IPS-NIHi7 (cell line): Measurements from ENCODE around the gene FUT7.

Experiments used
- DNase-seq: peaks from one replicate; pipeline ENCODE4 v3.0.0; 2012; ENCODE audit warnings: mixed read lengths; ENCODE audit errors: extremely low spot score

The FUT7 gene

GRCh38 chr9:137049544-137050449 is 17.9 kb upstream of the FUT7 start:
- DNase-seq: peak; percentile 80

GRCh38 chr9:137048655-137049543 is 17.0 kb upstream of the FUT7 start:
- DNase-seq: peak; percentile 66

GRCh38 chr9:137046088-137046787 is 14.3 kb upstream of the FUT7 start, which contains the start of gene NPDC1:
Gene NPDC1 (minus strand): TSS chr9:137046177. CDS start chr9:137045989, 188 bp downstream.
- DNase-seq: peak; percentile 94

GRCh38 chr9:137045294-137046087 is 13.6 kb upstream of the FUT7 start:
- peak; percentile 54 for DNase-seq

GRCh38 chr9:137044502-137045177 is 12.8 kb upstream of the FUT7 start:
- no peak for DNase-seq

- DNase-seq: no peak
Measured at GRCh38 chr9:137044037-137044436, 12.1 kb upstream of the FUT7 start.

DNA sequence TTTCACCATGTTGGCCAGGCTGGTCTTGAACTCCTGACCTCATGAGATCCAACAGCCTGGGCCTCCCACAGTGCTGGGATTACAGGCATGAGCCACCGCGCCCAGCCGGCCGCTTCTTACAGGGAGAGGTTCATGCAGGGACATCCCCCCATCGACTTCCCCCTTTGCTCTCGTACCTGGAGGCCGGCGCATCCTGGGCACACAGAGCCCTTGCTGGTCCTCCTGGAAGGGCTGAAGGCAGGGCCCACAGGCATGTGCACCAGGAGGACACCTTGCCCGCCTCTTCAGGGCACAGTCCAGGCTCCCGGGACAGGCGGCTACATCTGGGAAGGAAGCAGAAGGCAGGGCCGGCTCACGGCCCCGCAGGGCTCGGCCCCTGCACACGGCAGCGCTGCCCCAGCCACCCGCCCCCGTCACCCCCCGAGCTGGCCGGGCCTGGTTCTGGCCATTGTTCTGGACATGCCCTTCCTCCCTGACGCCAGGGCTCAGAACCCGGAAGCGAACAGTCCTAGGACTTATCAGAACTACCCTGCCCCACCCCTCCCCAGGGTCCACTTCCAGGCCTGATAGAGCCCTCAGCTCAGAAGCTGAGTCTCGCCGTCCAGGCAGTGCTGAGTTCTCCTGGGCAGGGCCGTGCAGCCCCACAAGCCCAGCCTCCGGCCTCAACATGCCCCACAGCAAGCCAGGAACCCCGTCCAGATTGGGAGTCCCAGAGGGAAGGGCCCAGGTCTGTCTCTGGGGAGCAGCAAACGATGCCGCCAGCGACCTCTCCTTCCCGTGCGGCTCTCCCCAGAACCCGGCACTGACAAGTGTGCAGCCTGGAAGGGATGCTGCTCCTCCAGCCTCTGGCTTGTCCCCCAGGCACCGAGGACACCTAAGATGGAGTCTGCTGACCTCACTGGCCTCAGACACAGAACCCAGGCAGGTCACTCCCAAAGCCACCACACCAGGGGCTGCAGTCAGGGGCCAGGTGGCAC is 11.2 kb upstream of the FUT7 start:
- no peak for DNase-seq

GRCh38 chr9:137041124-137041523 is 9.2 kb upstream of the FUT7 start:
- no peak for DNase-seq

- no peak for DNase-seq
Measured at GRCh38 chr9:137040568-137040967, 8.7 kb upstream of the FUT7 start.

GRCh38 chr9:137039611-137040366 is 7.9 kb upstream of the FUT7 start:
- no peak for DNase-seq

GRCh38 chr9:137038916-137039315 is 7.0 kb upstream of the FUT7 start:
- DNase-seq: no peak

- DNase-seq: no peak
Measured at GRCh38 chr9:137037483-137037882, 5.6 kb upstream of the FUT7 start.

DNA sequence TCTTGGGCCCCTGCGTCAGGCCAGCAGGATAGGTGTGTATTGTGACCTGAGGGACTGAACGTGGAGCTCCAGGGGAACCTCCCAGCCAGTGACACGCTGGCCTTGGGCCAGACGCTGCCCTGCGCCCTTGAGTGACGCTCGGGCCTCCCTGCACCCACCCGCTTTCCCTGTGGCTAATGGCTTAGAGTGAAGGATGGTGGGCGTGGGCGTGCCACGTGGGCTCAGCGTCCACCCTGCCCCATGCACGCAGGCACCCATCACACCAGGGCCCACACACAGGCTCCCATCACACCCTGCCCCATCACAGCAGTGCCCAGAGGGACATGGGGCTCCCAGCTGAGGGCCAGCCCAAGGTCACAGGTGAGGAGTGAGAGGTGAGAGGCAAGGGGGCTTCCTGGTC is 5.1 kb upstream of the FUT7 start:
- DNase-seq: no peak

DNA sequence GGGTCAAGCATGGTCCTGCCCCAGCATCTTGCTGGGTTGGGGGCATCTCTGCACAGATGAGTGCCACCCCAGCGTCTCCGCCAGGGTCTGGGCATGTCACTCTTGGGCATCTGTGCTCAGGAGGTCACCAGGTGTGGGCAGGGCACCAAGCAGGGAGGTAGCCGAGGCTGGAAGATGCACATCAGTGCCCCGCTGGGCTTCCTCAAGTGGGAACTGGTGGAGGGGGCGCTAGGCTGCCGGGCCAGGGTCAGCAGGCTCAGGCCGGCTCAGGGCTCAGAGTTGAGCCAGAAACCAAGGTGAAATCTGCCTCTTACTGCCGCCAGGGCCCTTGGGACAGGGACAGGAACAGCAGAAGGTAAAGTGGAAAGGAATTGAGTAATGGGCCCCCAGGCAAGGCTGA is 4.0 kb upstream of the FUT7 start:
- DNase-seq: no peak

- DNase-seq: peak; percentile 40
Measured at GRCh38 chr9:137035507-137035834, 3.6 kb upstream of the FUT7 start.

DNA sequence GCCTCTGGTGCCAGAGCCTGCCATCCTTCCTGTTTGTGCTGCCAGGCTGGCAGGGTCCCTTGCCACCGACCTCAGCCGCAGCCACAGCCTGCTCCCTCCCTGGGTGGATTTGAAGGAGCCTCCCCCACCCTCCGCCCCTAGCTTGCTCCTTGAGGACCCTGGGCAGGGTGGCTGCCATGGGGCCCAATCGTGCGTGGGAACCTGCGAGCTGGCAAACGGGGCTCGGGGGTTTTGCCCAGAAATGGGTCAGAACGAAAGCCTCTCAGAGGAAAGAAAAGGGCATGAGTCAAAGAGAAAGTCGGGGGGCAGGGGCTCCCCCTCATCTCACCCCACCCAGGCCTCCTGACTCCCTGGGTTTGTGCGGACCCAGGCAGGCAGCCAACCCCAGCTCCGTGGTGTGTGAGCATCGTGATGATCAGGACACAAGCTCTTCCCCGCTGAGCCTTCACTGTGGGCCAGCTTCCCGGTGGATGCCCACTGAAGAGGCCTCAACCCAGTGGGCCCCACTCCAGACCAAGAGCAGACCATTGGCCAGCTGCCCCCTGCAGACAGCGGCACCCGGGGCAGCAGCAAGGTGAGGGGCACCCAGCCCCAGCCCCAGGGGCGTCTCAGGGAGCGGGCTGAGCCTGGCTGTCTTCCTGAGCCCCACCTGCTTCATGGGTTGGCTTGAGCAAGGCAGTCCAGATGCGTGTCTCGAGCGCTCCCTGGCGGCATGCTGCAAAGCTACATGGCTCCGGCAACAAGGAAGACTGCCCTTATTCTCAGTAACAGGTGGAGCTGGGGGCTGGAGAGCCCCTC is 3.0 kb upstream of the FUT7 start:
- peak; percentile 93 for DNase-seq

DNA sequence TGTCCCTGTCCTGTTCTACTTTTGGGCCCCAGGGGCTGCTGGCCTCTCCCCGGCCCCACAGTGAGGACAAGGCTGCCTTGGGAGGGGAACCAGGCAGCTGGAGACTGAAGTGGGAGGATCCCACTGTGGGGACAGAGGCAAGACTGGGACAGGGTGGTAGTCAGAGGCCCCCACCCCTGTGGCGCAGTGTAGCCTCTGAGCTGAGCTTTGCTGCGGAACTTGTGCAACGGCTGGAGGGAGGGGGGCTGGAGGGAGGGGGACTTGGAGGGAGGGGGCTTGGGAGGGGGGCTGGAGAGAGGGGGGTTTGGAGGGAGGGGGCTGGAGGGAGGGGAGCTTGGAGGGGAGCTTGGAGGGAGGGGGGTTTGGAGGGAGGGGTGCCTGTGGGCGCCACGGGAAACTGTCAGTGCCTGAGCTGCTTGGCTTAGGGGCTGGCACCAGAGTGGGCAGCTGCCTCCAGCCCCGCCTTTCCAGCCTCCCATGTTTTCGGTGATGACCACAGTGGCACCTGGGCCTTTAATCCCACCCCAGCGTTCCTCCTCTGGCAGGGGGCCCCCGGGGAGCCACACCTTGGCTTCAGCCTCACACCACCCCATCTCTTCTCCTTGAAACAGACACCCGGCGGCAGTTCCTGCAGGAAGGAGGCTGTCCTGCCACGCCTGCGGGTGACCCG is 2.3 kb upstream of the FUT7 start:
- no peak for DNase-seq
